ENCODE data around the gene SEC11C.

The SEC11C gene

DNA sequence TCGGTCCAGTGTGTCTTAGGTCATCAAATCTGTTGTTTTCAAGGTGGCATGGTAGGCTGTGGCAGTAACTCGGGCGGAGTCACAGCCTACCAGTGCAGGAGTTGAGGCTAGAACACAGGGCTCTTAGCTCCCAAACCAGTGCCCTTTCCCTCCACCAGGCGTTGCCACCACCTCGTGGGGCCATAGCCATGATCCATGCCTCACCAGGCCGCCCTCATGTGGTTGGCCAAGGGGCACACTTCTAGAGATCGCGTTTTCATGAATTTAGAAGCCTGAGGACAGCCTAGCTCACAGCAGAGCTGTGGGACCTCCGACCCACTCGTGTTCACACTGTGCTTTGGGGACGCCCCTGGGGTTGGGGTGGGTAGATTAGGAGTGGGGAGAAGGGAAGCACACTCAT is 10.6 kb downstream of the SEC11C start:
- Histone ChIP-seq H3K14ac (ENCODE audit: low read length in 2 of 2) (no peak overlapping the region), H3K9ac (ENCODE audit: low read length) (no peak overlapping the region), H2BK5ac (ENCODE audit: low read depth, low read length, poor library complexity, severe bottlenecking) (no peak overlapping the region), H3K36me3 (ENCODE audit: control insufficient read depth in 1 of 2, insufficient read depth in 2 of 2, low read depth in 1 of 2, low read length in 2 of 2) (peaks cover 0 to 8% of the 10 kb centered on the region in 2 experiments), H2AK5ac (ENCODE audit: low read length, severe bottlenecking) (no peak overlapping the region), H3K4me2 (ENCODE audit: low read length, poor library complexity, severe bottlenecking) (no peak overlapping the region), H4K8ac (ENCODE audit: low read length) (no peak overlapping the region), H3K27me3 (ENCODE audit: control insufficient read depth in 1 of 2, insufficient read depth in 1 of 2, low read length in 2 of 2) (no peaks in the 10 kb centered on the region), H4K91ac (ENCODE audit: low read length) (no peak overlapping the region), H3K9me3 (ENCODE audit: control insufficient read depth, low read length) (no peaks in the 10 kb centered on the region), H2BK15ac (ENCODE audit: low read depth, poor library complexity, severe bottlenecking) (no peak overlapping the region), H2BK120ac (ENCODE audit: low read depth, low read length) (no peak overlapping the region), H2AFZ (ENCODE audit: low read depth, low read length) (no peak overlapping the region), H3K79me1 (replicated peaks; ENCODE audit: low read length, poor library complexity, severe bottlenecking) (peaks cover 22% of the 10 kb centered on the region), H3K18ac (ENCODE audit: low read depth in 1 of 2, low read length in 2 of 2) (no peak overlapping the region), H2BK12ac (ENCODE audit: low read length in 2 of 2) (no peak overlapping the region), H3K23ac (ENCODE audit: low read length in 2 of 2) (no peak overlapping the region), H3K4me3 (ENCODE audit: insufficient read depth in 1 of 2, low read depth in 1 of 2, low read length in 2 of 2) (no peak overlapping the region), H3K27ac (ENCODE audit: low read length, poor library complexity, severe bottlenecking) (no peak overlapping the region), H3K4ac (ENCODE audit: low read depth in 1 of 2, low read length in 2 of 2) (no peak overlapping the region), H3K4me1 (ENCODE audit: control insufficient read depth, insufficient read depth, low read depth, low read length) (peaks cover 2% of the 10 kb centered on the region)
- WGBS: 92% methylated on average over 11 of the region's 11 CpGs
- DNase-seq: no peak

DNA sequence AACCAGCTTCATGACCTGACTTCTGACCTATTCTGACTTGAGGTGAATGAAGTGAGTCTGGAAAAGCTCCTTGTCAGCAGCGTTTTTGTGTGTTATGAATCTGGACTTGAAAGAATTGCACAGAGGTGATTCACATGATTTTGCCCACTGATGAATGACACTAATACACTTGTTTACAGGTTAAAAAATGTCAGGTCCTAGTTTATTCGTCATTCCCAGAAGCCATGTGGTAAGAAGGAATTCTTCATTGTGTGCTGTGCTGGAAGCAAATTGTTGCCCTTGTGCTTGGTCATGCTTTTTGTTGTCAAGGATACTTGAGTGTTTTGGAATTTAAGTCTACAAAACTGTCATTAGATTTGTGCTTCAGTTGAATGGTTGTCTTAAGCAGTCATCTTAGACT is 15.5 kb downstream of the SEC11C start:
- no peak overlapping the region for H4K91ac ChIP-seq (ENCODE audit: low read length)
- DNase-seq: peak; percentile 94
- H3K27ac ChIP-seq (ENCODE audit: low read length, poor library complexity, severe bottlenecking): no peak overlapping the region
- no peak overlapping the region for H3K14ac ChIP-seq (ENCODE audit: low read length in 2 of 2)
- no peak overlapping the region for H3K4me2 ChIP-seq (ENCODE audit: low read length, poor library complexity, severe bottlenecking)
- no peak overlapping the region for H2BK5ac ChIP-seq (ENCODE audit: low read depth, low read length, poor library complexity, severe bottlenecking)
- no peak overlapping the region for H2AFZ ChIP-seq (ENCODE audit: low read depth, low read length)
- H3K4ac ChIP-seq (ENCODE audit: low read depth in 1 of 2, low read length in 2 of 2): no peak overlapping the region
- no peak overlapping the region for H3K9ac ChIP-seq (ENCODE audit: low read length)
- no peak overlapping the region for H2BK12ac ChIP-seq (ENCODE audit: low read length in 2 of 2)
- H2BK15ac ChIP-seq (ENCODE audit: low read depth, poor library complexity, severe bottlenecking): no peak overlapping the region
- no peak overlapping the region for H3K23ac ChIP-seq (ENCODE audit: low read length in 2 of 2)
- no peak overlapping the region for H3K18ac ChIP-seq (ENCODE audit: low read depth in 1 of 2, low read length in 2 of 2)
- WGBS: 12% methylated on average over 2 of the region's 2 CpGs
- H3K27me3 ChIP-seq (ENCODE audit: control insufficient read depth in 1 of 2, insufficient read depth in 1 of 2, low read length in 2 of 2): no peaks in the 10 kb centered on the region
- H2AK5ac ChIP-seq (ENCODE audit: low read length, severe bottlenecking): no peak overlapping the region
- H4K8ac ChIP-seq (ENCODE audit: low read length): no peak overlapping the region
- peaks cover 0 to 2% of the 10 kb centered on the region in 2 experiments for H3K36me3 ChIP-seq (ENCODE audit: control insufficient read depth in 1 of 2, insufficient read depth in 2 of 2, low read depth in 1 of 2, low read length in 2 of 2)
- no peak overlapping the region for H3K4me3 ChIP-seq (ENCODE audit: insufficient read depth in 1 of 2, low read depth in 1 of 2, low read length in 2 of 2)
- no peak overlapping the region for H2BK120ac ChIP-seq (ENCODE audit: low read depth, low read length)
- H3K4me1 ChIP-seq (ENCODE audit: control insufficient read depth, insufficient read depth, low read depth, low read length): no peaks in the 10 kb centered on the region
- peaks cover 1% of the 10 kb centered on the region for H3K79me1 ChIP-seq (replicated peaks; ENCODE audit: low read length, poor library complexity, severe bottlenecking)
- no peaks in the 10 kb centered on the region for H3K9me3 ChIP-seq (ENCODE audit: control insufficient read depth, low read length)

DNA sequence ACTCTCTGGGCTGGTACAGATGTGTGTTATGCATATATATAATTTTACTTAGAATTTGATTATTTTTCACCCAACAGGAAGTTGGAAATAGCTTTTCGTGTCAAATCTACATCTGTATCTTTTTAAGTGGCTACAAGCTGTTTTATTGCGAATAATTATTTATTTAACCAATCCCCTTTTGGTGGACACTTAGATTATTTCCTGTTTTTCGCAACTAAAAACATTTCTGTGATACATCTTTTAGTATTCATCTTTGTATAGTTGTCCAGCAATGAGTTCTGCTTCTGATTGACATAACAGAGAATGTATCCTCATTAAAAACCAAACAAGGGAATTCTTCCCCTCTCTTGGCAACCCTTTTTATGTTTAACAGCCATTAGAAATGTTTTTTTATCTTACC is 16.6 kb downstream of the SEC11C start:
- H2BK12ac ChIP-seq (ENCODE audit: low read length in 2 of 2): no peak overlapping the region
- no peaks in the 10 kb centered on the region for H3K27me3 ChIP-seq (ENCODE audit: control insufficient read depth in 1 of 2, insufficient read depth in 1 of 2, low read length in 2 of 2)
- H4K91ac ChIP-seq (ENCODE audit: low read length): no peak overlapping the region
- no peak overlapping the region for H3K4me3 ChIP-seq (ENCODE audit: insufficient read depth in 1 of 2, low read depth in 1 of 2, low read length in 2 of 2)
- H2BK5ac ChIP-seq (ENCODE audit: low read depth, low read length, poor library complexity, severe bottlenecking): no peak overlapping the region
- H3K23ac ChIP-seq (ENCODE audit: low read length in 2 of 2): no peak overlapping the region
- H3K18ac ChIP-seq (ENCODE audit: low read depth in 1 of 2, low read length in 2 of 2): no peak overlapping the region
- WGBS: no CpG with 5 or more reads among the region's 3 CpGs
- no peak overlapping the region for H2AK5ac ChIP-seq (ENCODE audit: low read length, severe bottlenecking)
- H3K79me1 ChIP-seq (replicated peaks; ENCODE audit: low read length, poor library complexity, severe bottlenecking): no peaks in the 10 kb centered on the region
- no peaks in the 10 kb centered on the region for H3K4me1 ChIP-seq (ENCODE audit: control insufficient read depth, insufficient read depth, low read depth, low read length)
- no peak overlapping the region for H3K14ac ChIP-seq (ENCODE audit: low read length in 2 of 2)
- H3K4me2 ChIP-seq (ENCODE audit: low read length, poor library complexity, severe bottlenecking): no peak overlapping the region
- no peak overlapping the region for H2BK120ac ChIP-seq (ENCODE audit: low read depth, low read length)
- no peak for DNase-seq
- H3K4ac ChIP-seq (ENCODE audit: low read depth in 1 of 2, low read length in 2 of 2): no peak overlapping the region
- no peaks in the 10 kb centered on the region for H3K36me3 ChIP-seq (ENCODE audit: control insufficient read depth in 1 of 2, insufficient read depth in 2 of 2, low read depth in 1 of 2, low read length in 2 of 2)
- no peak overlapping the region for H3K27ac ChIP-seq (ENCODE audit: low read length, poor library complexity, severe bottlenecking)
- H2BK15ac ChIP-seq (ENCODE audit: low read depth, poor library complexity, severe bottlenecking): no peak overlapping the region
- H3K9me3 ChIP-seq (ENCODE audit: control insufficient read depth, low read length): no peaks in the 10 kb centered on the region
- H4K8ac ChIP-seq (ENCODE audit: low read length): no peak overlapping the region
- no peak overlapping the region for H3K9ac ChIP-seq (ENCODE audit: low read length)
- H2AFZ ChIP-seq (ENCODE audit: low read depth, low read length): no peak overlapping the region

DNA sequence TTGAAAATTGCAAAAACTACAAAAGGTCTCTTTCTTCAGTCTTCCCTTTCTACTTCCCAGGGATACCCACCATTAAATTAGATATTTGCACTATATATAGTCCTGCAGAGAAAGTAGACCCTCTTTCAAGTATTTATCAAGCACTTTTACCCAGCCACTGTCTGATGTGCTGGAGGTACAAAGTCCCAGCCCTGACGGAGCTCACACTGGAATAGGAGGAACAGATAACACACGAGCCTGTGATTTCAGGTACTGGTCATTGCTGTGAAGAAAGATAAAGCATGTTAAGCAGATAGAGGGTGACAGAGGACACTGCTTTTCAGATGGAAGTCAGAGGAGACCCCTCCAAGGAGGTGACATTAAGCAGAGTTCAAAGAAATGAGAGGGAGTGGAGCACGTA is 19.6 kb downstream of the SEC11C start:
- H3K27me3 ChIP-seq (ENCODE audit: control insufficient read depth in 1 of 2, insufficient read depth in 1 of 2, low read length in 2 of 2): no peaks in the 10 kb centered on the region
- H2BK5ac ChIP-seq (ENCODE audit: low read depth, low read length, poor library complexity, severe bottlenecking): no peak overlapping the region
- no peak overlapping the region for H2BK15ac ChIP-seq (ENCODE audit: low read depth, poor library complexity, severe bottlenecking)
- no peak overlapping the region for H3K4me3 ChIP-seq (ENCODE audit: insufficient read depth in 1 of 2, low read depth in 1 of 2, low read length in 2 of 2)
- H3K9me3 ChIP-seq (ENCODE audit: control insufficient read depth, low read length): peaks cover under 1% of the 10 kb centered on the region
- H2AK5ac ChIP-seq (ENCODE audit: low read length, severe bottlenecking): no peak overlapping the region
- H3K18ac ChIP-seq (ENCODE audit: low read depth in 1 of 2, low read length in 2 of 2): no peak overlapping the region
- no peaks in the 10 kb centered on the region for H3K79me1 ChIP-seq (replicated peaks; ENCODE audit: low read length, poor library complexity, severe bottlenecking)
- no peak overlapping the region for H2AFZ ChIP-seq (ENCODE audit: low read depth, low read length)
- no peak overlapping the region for H3K14ac ChIP-seq (ENCODE audit: low read length in 2 of 2)
- no peak overlapping the region for H2BK120ac ChIP-seq (ENCODE audit: low read depth, low read length)
- no peak overlapping the region for H2BK12ac ChIP-seq (ENCODE audit: low read length in 2 of 2)
- no peak overlapping the region for H3K4me2 ChIP-seq (ENCODE audit: low read length, poor library complexity, severe bottlenecking)
- no peak overlapping the region for H3K27ac ChIP-seq (ENCODE audit: low read length, poor library complexity, severe bottlenecking)
- H3K4me1 ChIP-seq (ENCODE audit: control insufficient read depth, insufficient read depth, low read depth, low read length): no peaks in the 10 kb centered on the region
- no peaks in the 10 kb centered on the region for H3K36me3 ChIP-seq (ENCODE audit: control insufficient read depth in 1 of 2, insufficient read depth in 2 of 2, low read depth in 1 of 2, low read length in 2 of 2)
- no peak overlapping the region for H3K9ac ChIP-seq (ENCODE audit: low read length)
- no peak overlapping the region for H3K4ac ChIP-seq (ENCODE audit: low read depth in 1 of 2, low read length in 2 of 2)
- H3K23ac ChIP-seq (ENCODE audit: low read length in 2 of 2): no peak overlapping the region
- H4K91ac ChIP-seq (ENCODE audit: low read length): no peak overlapping the region
- DNase-seq: no peak
- no peak overlapping the region for H4K8ac ChIP-seq (ENCODE audit: low read length)
- 93% methylated on average over 3 of the region's 3 CpGs for WGBS

Data from mesenchymal stem cell (in vitro differentiated cells and primary cell).